Jurkat, Clone E6-1 (cell line): ENCODE results near the gene AUTS2.

Source experiments
- DNase-seq: peaks from one replicate; pipeline ENCODE4 v3.0.0-alpha.2; 2011; ENCODE audit warnings: low read depth, low spot score
- H3K4me3 ChIP-seq: 2 replicates; pipeline ENCODE4 v1.5.1; 2011; ENCODE audit warnings: mild to moderate bottlenecking, low read length, control low read depth, moderate library complexity

AUTS2 gene

GRCh38 chr7:70392877-70393435 is 794.7 kb downstream of the AUTS2 start:
- DNase-seq: no peak

GRCh38 chr7:70393956-70394355 is 795.7 kb downstream of the AUTS2 start:
- DNase-seq: no peak

More at GRCh38 chr7:70392877-70393435, 794.7 kb downstream of the AUTS2 start:
- H3K4me3 ChIP-seq: no peak overlapping the region

GRCh38 chr7:70400829-70401380 is 802.6 kb downstream of the AUTS2 start:
- no peak overlapping the region for H3K4me3 ChIP-seq
- DNase-seq: no peak

More at GRCh38 chr7:70393956-70394355, 795.7 kb downstream of the AUTS2 start:
- no peak overlapping the region for H3K4me3 ChIP-seq

- no peak overlapping the region for H3K4me3 ChIP-seq
- DNase-seq: no peak
Measured at GRCh38 chr7:70402069-70402468, 803.8 kb downstream of the AUTS2 start.

GRCh38 chr7:70405241-70405640 is 807.0 kb downstream of the AUTS2 start:
- no peak overlapping the region for H3K4me3 ChIP-seq
- DNase-seq: no peak

- no peak for DNase-seq
Measured at GRCh38 chr7:70406186-70406949, 808.1 kb downstream of the AUTS2 start.

GRCh38 chr7:70406950-70407209 is 808.6 kb downstream of the AUTS2 start:
- no peak overlapping the region for H3K4me3 ChIP-seq
- DNase-seq: no peak

More at GRCh38 chr7:70406186-70406949, 808.1 kb downstream of the AUTS2 start:
- H3K4me3 ChIP-seq: no peak overlapping the region

- DNase-seq: no peak
- H3K4me3 ChIP-seq: no peak overlapping the region
Measured at GRCh38 chr7:70408477-70408876, 810.2 kb downstream of the AUTS2 start.

- DNase-seq: no peak
- no peak overlapping the region for H3K4me3 ChIP-seq
Measured at GRCh38 chr7:70408891-70409290, 810.6 kb downstream of the AUTS2 start.

GRCh38 chr7:70410134-70410750 is 812.0 kb downstream of the AUTS2 start:
- DNase-seq: no peak
- no peak overlapping the region for H3K4me3 ChIP-seq

GRCh38 chr7:70414368-70414767 is 816.1 kb downstream of the AUTS2 start:
- H3K4me3 ChIP-seq: no peak overlapping the region
- DNase-seq: no peak

GRCh38 chr7:70415179-70415972 is 817.1 kb downstream of the AUTS2 start:
- no peak overlapping the region for H3K4me3 ChIP-seq
- no peak for DNase-seq

- H3K4me3 ChIP-seq: no peak overlapping the region
- no peak for DNase-seq
Measured at GRCh38 chr7:70416347-70416985, 818.2 kb downstream of the AUTS2 start.

GRCh38 chr7:70416986-70417655 is 818.8 kb downstream of the AUTS2 start:
- no peak for DNase-seq
- H3K4me3 ChIP-seq: no peak overlapping the region

GRCh38 chr7:70419526-70420380 is 821.5 kb downstream of the AUTS2 start:
- DNase-seq: no peak
- H3K4me3 ChIP-seq: no peak overlapping the region

- H3K4me3 ChIP-seq: no peak overlapping the region
- no peak for DNase-seq
Measured at GRCh38 chr7:70420381-70420662, 822.0 kb downstream of the AUTS2 start.

GRCh38 chr7:70421319-70421718 is 823.0 kb downstream of the AUTS2 start:
- DNase-seq: no peak
- H3K4me3 ChIP-seq: no peak overlapping the region

- H3K4me3 ChIP-seq: no peak overlapping the region
- no peak for DNase-seq
Measured at GRCh38 chr7:70426249-70426880, 828.1 kb downstream of the AUTS2 start.
